HG03108 (cell line): Measurements from ENCODE around the gene ENPP5.
"Not testable (repeated sequence)": the region's sequence is repeated elsewhere in the genome, so short reads cannot be mapped to it uniquely, and the experiment has no call there.

Experiments
- ATAC-seq: cut with Tn5 transposase; IDR thresholded peaks from one replicate; pipeline ENCODE4 v1.9.1; 2021; ENCODE audit warnings: moderate library complexity; ENCODE audit not compliant: unreplicated experiment

ENPP5 gene

GRCh38 chr6:46175446-46175845 lies 4.7 kb upstream of the ENPP5 start:
- peak; percentile 77 for ATAC-seq

GRCh38 chr6:46174904-46175303 lies 4.1 kb upstream of the ENPP5 start:
- no peak for ATAC-seq

GRCh38 chr6:46172176-46172575 lies 1.4 kb upstream of the ENPP5 start:
- no peak for ATAC-seq

- ATAC-seq, result no peak
Observed at GRCh38 chr6:46160102-46160501, 10.7 kb downstream of the ENPP5 start.

GRCh38 chr6:46159229-46159628 lies 11.6 kb downstream of the ENPP5 start:
- ATAC-seq, result no peak

- no peak for ATAC-seq
Observed at GRCh38 chr6:46156701-46157100, 14.1 kb downstream of the ENPP5 start.

GRCh38 chr6:46149066-46149465 lies 21.7 kb downstream of the ENPP5 start:
- ATAC-seq, result not testable (repeated sequence)

- ATAC-seq, result no peak
Observed at GRCh38 chr6:46144270-46144669, 26.5 kb downstream of the ENPP5 start.

GRCh38 chr6:46138281-46138680 lies 32.5 kb downstream of the ENPP5 start:
- ATAC-seq, result peak; percentile 77

GRCh38 chr6:46137387-46137786 lies 33.4 kb downstream of the ENPP5 start:
- peak; percentile 29 for ATAC-seq

GRCh38 chr6:46136831-46137230 lies 33.9 kb downstream of the ENPP5 start:
- no peak for ATAC-seq

- no peak for ATAC-seq
Observed at GRCh38 chr6:46135176-46135575, 35.6 kb downstream of the ENPP5 start.

GRCh38 chr6:46134216-46134615 lies 36.6 kb downstream of the ENPP5 start:
- ATAC-seq, result no peak

GRCh38 chr6:46131291-46131690 lies 39.5 kb downstream of the ENPP5 start:
- not testable (repeated sequence) for ATAC-seq

GRCh38 chr6:46130666-46131065 lies 40.1 kb downstream of the ENPP5 start:
- no peak for ATAC-seq

- peak; percentile 97 for ATAC-seq
Observed at GRCh38 chr6:46129629-46130511, 40.9 kb downstream of the ENPP5 start, which contains the start of gene ENPP4. Gene ENPP4 (plus strand): TSS chr6:46129989. CDS start chr6:46139584, 9,595 bp downstream.

- peak; percentile 9 for ATAC-seq
Observed at GRCh38 chr6:46129291-46129628, 41.5 kb downstream of the ENPP5 start.

GRCh38 chr6:46128476-46128875 lies 42.3 kb downstream of the ENPP5 start:
- ATAC-seq, result peak; percentile 30

- ATAC-seq, result not testable (repeated sequence)
Observed at GRCh38 chr6:46119679-46120078, 51.1 kb downstream of the ENPP5 start.

- ATAC-seq, result no peak
Observed at GRCh38 chr6:46118836-46119235, 51.9 kb downstream of the ENPP5 start.

- ATAC-seq, result no peak
Observed at GRCh38 chr6:46118157-46118556, 52.6 kb downstream of the ENPP5 start.

GRCh38 chr6:46116289-46116688 lies 54.5 kb downstream of the ENPP5 start:
- ATAC-seq, result no peak

GRCh38 chr6:46115634-46116033 lies 55.1 kb downstream of the ENPP5 start:
- ATAC-seq, result no peak
